Psoas muscle (tissue), 8 donors: ENCODE measurements around the gene ITIH1. TPM values are rescaled to one million over a fixed set of nuclear protein-coding genes. Genes with fewer than 3 reads are reported as not detected.
A peak's percentile ranks its signal among the peaks of the same experiment; 100 is the strongest.

Experiments used
- ATAC-seq, 4 donors: fragments of 200-7000 bp; cut with Tn5 transposase; one replicate each; pipeline ENCODE4 v1.9.1; 2020; ENCODE audit warnings: moderate library complexity in 3 of 4, mild to moderate bottlenecking in 2 of 4
- DNase-seq, 2 donors: peaks; one replicate each; pipeline ENCODE4 v3.0.0-alpha.2; 2020
- H3K27ac ChIP-seq: fragments of 200-600 bp; one replicate; pipeline ENCODE4 v1.8.0; 2022
- H3K27me3 ChIP-seq, 3 donors: fragments of 200-600 bp in 1 of 3; one replicate each; pipeline versions ENCODE4 v1.6.1 to v1.8.0; 2013 to 2022; ENCODE audit warnings: low read length in 2 of 3, mild to moderate bottlenecking in 2 of 3, moderate library complexity in 1 of 3; ENCODE audit not compliant: insufficient read depth in 3 of 3
- H3K36me3 ChIP-seq, 2 donors: fragments of 200-600 bp in 1 of 2; one replicate each; pipeline versions ENCODE4 v1.6.1 to v1.8.0; 2013 to 2022; ENCODE audit warnings: low read depth in 1 of 2, mild to moderate bottlenecking in 1 of 2, moderate library complexity in 1 of 2; ENCODE audit not compliant: insufficient read depth in 1 of 2
- H3K4me1 ChIP-seq: fragments of 200-600 bp; one replicate; pipeline ENCODE4 v1.8.0; 2022
- H3K4me3 ChIP-seq: fragments of 200-600 bp; one replicate; pipeline ENCODE4 v1.8.0; 2022; ENCODE audit warnings: mild to moderate bottlenecking
- H3K9me3 ChIP-seq: fragments of 200-600 bp; one replicate; pipeline ENCODE4 v1.8.0; 2022
- CTCF ChIP-seq: fragments of 200-600 bp; IDR thresholded peaks from one replicate; pipeline ENCODE4 v1.8.0; 2022; ENCODE audit warnings: antibody characterized with exemption
- WGBS, 3 donors: extraction: QIAGEN DNeasy Blood & Tissue Kit; methylation state at CpG; one replicate each; pipeline versions ENCODE4 v1.1.6 to v1.1.7; 2013; 5-methylcytosine and 5-hydroxymethylcytosine counted together
- intact Hi-C, 2 donors: fragments of 100-400 bp; cut with DNase I; formaldehyde crosslinking; loops; one replicate each; pipeline versions ENCODE4 v1.11.0 to v1.14.2; 2022
- polyA plus RNA-seq, 3 donors: library from polyadenylated mRNA; stranded (reverse); fragments of 200-250 nt; gene quantifications; one replicate each; pipeline ENCODE4 v1.2.3, GENCODE V29; 2013
- total RNA-seq, 4 donors: library from RNA; stranded (reverse); fragmentation: NEBNext Ultra II Directional in 2 of 4; extraction: Animal tissue kit (Norgen Biotek cat#: 25700) in 2 of 4; gene quantifications; one replicate each; pipeline versions ENCODE4 v1.2.1 to v1.2.4, GENCODE V29; 2021 to 2023
- donor health status: healthy with polysubstance abuse.
- donor health status: DM: no; HTN: no; CAD: no; lungs with moderate emphysema.
- donor health status: Bipolar disorder and iron deficiency.
- donor health status: healthy.
- donor health status: DM: yes; HTN: yes; CAD: no.
- donor health status: DM: no; HTN: no; CAD: no.
- donor health status: DM: no; HTN: no; CAD: no.
- donor health status: DM: yes; HTN: yes; CAD: no.

ITIH1 gene
- total and polyA plus RNA-seq, 7 donors, result 0.03 TPM; not detected in 6

- intact Hi-C loops, result no loop called here
- Histone ChIP-seq H3K4me3 (no peak overlapping the region), H3K4me1 (no peaks in the 10 kb centered on the region), H3K27ac (no peak overlapping the region), H3K27me3 (peaks cover 0 to 2% (median 0%) of the 10 kb centered on the region in 3 donors), H3K9me3 (no peaks in the 10 kb centered on the region), H3K36me3 (no peaks in the 10 kb centered on the region)
- peak in 1 of 2 donors; percentile 48 for DNase-seq
- no peak for TF ChIP-seq CTCF
- WGBS, 3 donors, result 87 to 88% (median 87%) methylated on average over 18 to 19 of the region's 19 CpGs
- no peak for ATAC-seq
These were observed 9.2 kb downstream of the ITIH1 start for GRCh38 chr3:52786330-52787215.

- H3K4me1 ChIP-seq, result no peaks in the 10 kb centered on the region
- ATAC-seq (no peak), DNase-seq (peak in 1 of 2 donors; percentile 38)
- 80 to 86% (median 83%) methylated on average over 11 of the region's 11 CpGs for WGBS, 3 donors
- no peak overlapping the region for H3K4me3 ChIP-seq
- intact Hi-C loops, result no loop called here
- no peaks in the 10 kb centered on the region for H3K9me3 ChIP-seq
- H3K36me3 ChIP-seq, result no peaks in the 10 kb centered on the region
- H3K27me3 ChIP-seq, result peaks cover 0 to 2% (median 0%) of the 10 kb centered on the region in 3 donors
- TF ChIP-seq CTCF, result no peak
- H3K27ac ChIP-seq, result no peak overlapping the region
These were observed 9.8 kb downstream of the ITIH1 start for GRCh38 chr3:52787246-52787645.

- Histone ChIP-seq H3K4me3 (no peak overlapping the region), H3K27ac (no peak overlapping the region), H3K4me1 (no peaks in the 10 kb centered on the region), H3K27me3 (no peaks in the 10 kb centered on the region), H3K36me3 (no peaks in the 10 kb centered on the region), H3K9me3 (no peaks in the 10 kb centered on the region)
- TF ChIP-seq CTCF, result no peak
- DNase-seq (peak in 1 of 2 donors; percentile 48), ATAC-seq (peak in 2 of 4 donors; percentile 22 to 24)
- intact Hi-C loops, result no loop called here
- WGBS, 3 donors, result 44 to 57% (median 48%) methylated on average over 16 to 17 of the region's 17 CpGs
These were observed 10.6 kb downstream of the ITIH1 start for GRCh38 chr3:52787672-52788625.

GRCh38 chr3:52788890-52789745 is 11.7 kb downstream of the ITIH1 start:
- Histone ChIP-seq H3K36me3 (no peaks in the 10 kb centered on the region), H3K27ac (no peak overlapping the region), H3K4me3 (no peak overlapping the region), H3K27me3 (no peaks in the 10 kb centered on the region), H3K9me3 (no peaks in the 10 kb centered on the region), H3K4me1 (no peaks in the 10 kb centered on the region)
- DNase-seq (peak in 1 of 2 donors; percentile 36), ATAC-seq (no peak)
- intact Hi-C loops, result no loop called here
- 79 to 85% (median 80%) methylated on average over 16 of the region's 16 CpGs for WGBS, 3 donors
- TF ChIP-seq CTCF, result no peak
